Kidney (tissue), 14 donors: ENCODE results near the gene JADE2. TPM values are rescaled to one million over a fixed set of nuclear protein-coding genes. Genes with fewer than 3 reads are reported as not detected.

ENCODE experiments used
- DNase-seq, 5 donors: peaks; one replicate each; pipeline ENCODE4 v3.0.0-alpha.2; 2013 to 2020
- FAIRE-seq: peaks from 2 replicates; lab custom pipeline; 2012; peaks lifted over from hg19 to GRCh38; lab: Jason Lieb, UNC
- H3K27ac ChIP-seq, 2 donors: one replicate each; pipeline ENCODE4 v1.7.0; 2013; ENCODE audit warnings: low read depth in 2 of 2, low read length in 2 of 2, inconsistent platforms in 1 of 2
- H3K27me3 ChIP-seq: one replicate; pipeline ENCODE4 v1.7.1; 2013; ENCODE audit warnings: low read length, inconsistent platforms; ENCODE audit not compliant: control insufficient read depth, insufficient read depth
- H3K36me3 ChIP-seq, 3 donors: one replicate each; pipeline versions ENCODE4 v1.7.0 to v1.7.1; 2013; ENCODE audit warnings: low read length in 3 of 3, control low read depth in 1 of 3, inconsistent platforms in 1 of 3; ENCODE audit not compliant: insufficient read depth in 3 of 3, control insufficient read depth in 2 of 3
- H3K4me1 ChIP-seq, 3 donors: one replicate each; pipeline versions ENCODE4 v1.7.0 to v1.7.1; 2013; ENCODE audit warnings: low read length in 3 of 3, inconsistent platforms in 1 of 3, low read depth in 1 of 3; ENCODE audit not compliant: control insufficient read depth in 2 of 3, insufficient read depth in 2 of 3
- H3K4me3 ChIP-seq, 3 donors: one replicate each; pipeline versions ENCODE4 v1.7.0 to v1.8.1; 2013; ENCODE audit warnings: low read length in 3 of 3, control low read depth in 1 of 3, inconsistent platforms in 1 of 3
- H3K9ac ChIP-seq, 3 donors: one replicate each; pipeline versions ENCODE4 v1.7.0 to v1.7.1; 2013; ENCODE audit warnings: low read length in 3 of 3, control low read depth in 1 of 3, inconsistent platforms in 1 of 3
- H3K9me3 ChIP-seq, 3 donors: one replicate each; pipeline versions ENCODE4 v1.7.0 to v1.7.1; 2013; ENCODE audit warnings: low read length in 3 of 3, control low read depth in 1 of 3, inconsistent platforms in 1 of 3; ENCODE audit not compliant: control insufficient read depth in 2 of 3, insufficient read depth in 1 of 3
- CTCF ChIP-seq: IDR thresholded peaks from 3 replicates; pipeline ENCODE4 v1.5.1; 2012; ENCODE audit warnings: mild to moderate bottlenecking, moderate library complexity, borderline replicate concordance; ENCODE audit not compliant: insufficient read depth; ENCODE audit errors: extremely low read depth
- intact Hi-C: fragments of 100-400 bp; cut with DNase I; formaldehyde crosslinking; loops from one replicate; pipeline ENCODE4 v1.11.1; 2022
- polyA plus RNA-seq: library from polyadenylated mRNA; stranded (reverse); fragments of 350-450 nt; fragmentation: Illumina TruSeq; extraction: RNeasy Lipid Tissue Mini Kit (QIAGEN cat#74804); gene quantifications from one replicate; pipeline ENCODE4 v1.2.3, GENCODE V29; 2014; ENCODE audit warnings: low read depth, low replicate concordance; ENCODE audit not compliant: insufficient read depth
- total RNA-seq: library from RNA; stranded (reverse); fragmentation: NEBNext Ultra II Directional; extraction: Animal tissue kit (Norgen Biotek cat#: 25700); gene quantifications from one replicate; pipeline ENCODE4 v1.2.1, GENCODE V29; 2021
- donor health status: control.
- donor health status: control.
- donor health status: control.
- donor health status: control.
- donor health status: control.
- donor health status: DM: yes; HTN: yes; CAD: no.
- donor health status: Normal renal cell carcinoma (clear cell type).

Gene JADE2
- total and polyA plus RNA-seq, 2 donors from 2014 or later = 9.2 to 99.6 TPM

- intact Hi-C loops = loop anchor here (10.0 kb wide), 1 partner anchor 111 kb away; the partner anchor contains the start of gene CDKN2AIPNL
- Histone ChIP-seq H3K9me3 (no peaks in the 10 kb centered on the region), H3K4me3 (peak overlapping the region; percentile 69 to 93 (median 76)), H3K9ac (peak overlapping the region in 2 of 3 donors; percentile 62 to 66), H3K27me3 (no peaks in the 10 kb centered on the region), H3K27ac (peak overlapping the region; percentile 98 to 99), H3K4me1 (peaks cover 0 to 32% (median 25%) of the 10 kb centered on the region in 3 donors), H3K36me3 (no peaks in the 10 kb centered on the region)
- FAIRE-seq (no peak), DNase-seq (peak; percentile 84 to 94 (median 89))
- no peak for TF ChIP-seq CTCF
These were observed 413 bp downstream of the JADE2 start for GRCh38 chr5:134525683-134526482.

GRCh38 chr5:134526483-134527155, 1.1 kb downstream of the JADE2 start:
- TF ChIP-seq CTCF = peak; percentile 32
- no peak for FAIRE-seq
- Histone ChIP-seq H3K4me3 (peak overlapping the region; percentile 49 to 93 (median 76)), H3K27me3 (no peaks in the 10 kb centered on the region), H3K9me3 (no peaks in the 10 kb centered on the region), H3K36me3 (no peaks in the 10 kb centered on the region), H3K9ac (peak overlapping the region in 2 of 3 donors; percentile 56 to 62), H3K27ac (peak overlapping the region; percentile 98 to 99), H3K4me1 (peaks cover 0 to 34% (median 25%) of the 10 kb centered on the region in 3 donors)
- intact Hi-C loops = loop anchor here (10.0 kb wide), 1 partner anchor 112 kb away; the partner anchor contains the start of gene CDKN2AIPNL
- peak in 4 of 5 donors; percentile 67 to 95 (median 74) for DNase-seq

- H3K4me3 ChIP-seq = peak overlapping the region; percentile 49 to 93 (median 74)
- no peaks in the 10 kb centered on the region for H3K36me3 ChIP-seq
- FAIRE-seq (no peak), DNase-seq (peak; percentile 88 to 95 (median 92))
- peaks cover 0 to 37% (median 25%) of the 10 kb centered on the region in 3 donors for H3K4me1 ChIP-seq
- no peaks in the 10 kb centered on the region for H3K27me3 ChIP-seq
- no peaks in the 10 kb centered on the region for H3K9me3 ChIP-seq
- peak overlapping the region; percentile 98 to 99 for H3K27ac ChIP-seq
- H3K9ac ChIP-seq = peak overlapping the region in 2 of 3 donors; percentile 51 to 75
- peak; percentile 78 for TF ChIP-seq CTCF
- intact Hi-C loops = loop anchor here (10.0 kb wide), 1 partner anchor 113 kb away; the partner anchor contains the start of gene CDKN2AIPNL
These were observed 1.9 kb downstream of the JADE2 start for GRCh38 chr5:134527156-134527960.
